Measurements from ENCODE around the gene MORN5.

DNA sequence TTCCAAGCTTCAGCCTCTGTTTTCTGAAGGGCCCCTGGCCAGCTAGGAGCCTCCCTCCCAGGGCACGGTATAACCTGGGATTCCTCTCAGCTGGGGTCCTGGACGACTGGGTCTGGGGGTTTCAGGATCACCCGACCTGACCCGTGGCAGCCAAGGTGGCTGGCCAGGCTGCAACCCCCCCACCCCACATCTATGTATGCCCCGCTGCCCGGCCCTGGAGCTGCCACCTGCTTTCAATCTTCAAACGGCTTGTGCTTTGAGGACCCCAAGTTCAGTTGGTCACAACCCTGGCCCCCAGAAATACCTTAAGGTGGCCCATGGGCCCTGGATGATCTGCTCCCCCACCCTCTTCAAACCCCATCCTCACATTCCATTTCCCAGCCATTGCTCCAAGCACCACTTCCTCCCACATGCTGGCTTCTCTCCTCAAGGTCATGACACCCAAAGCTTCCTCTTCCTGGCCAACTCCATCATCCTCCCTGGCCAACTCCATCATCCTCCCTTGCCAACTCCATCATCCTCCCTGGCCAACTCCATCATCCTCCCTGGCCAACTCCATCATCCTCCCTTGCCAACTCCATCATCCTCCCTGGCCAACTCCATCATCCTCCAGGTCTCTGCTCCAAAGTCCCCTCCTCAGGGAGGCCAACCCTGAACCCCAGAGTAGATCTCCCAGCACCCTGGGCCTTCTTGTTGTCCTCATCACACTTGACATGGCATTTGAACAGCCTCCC, 49.4 kb upstream of the MORN5 start:
- TF ChIP-seq, protein P1, sequence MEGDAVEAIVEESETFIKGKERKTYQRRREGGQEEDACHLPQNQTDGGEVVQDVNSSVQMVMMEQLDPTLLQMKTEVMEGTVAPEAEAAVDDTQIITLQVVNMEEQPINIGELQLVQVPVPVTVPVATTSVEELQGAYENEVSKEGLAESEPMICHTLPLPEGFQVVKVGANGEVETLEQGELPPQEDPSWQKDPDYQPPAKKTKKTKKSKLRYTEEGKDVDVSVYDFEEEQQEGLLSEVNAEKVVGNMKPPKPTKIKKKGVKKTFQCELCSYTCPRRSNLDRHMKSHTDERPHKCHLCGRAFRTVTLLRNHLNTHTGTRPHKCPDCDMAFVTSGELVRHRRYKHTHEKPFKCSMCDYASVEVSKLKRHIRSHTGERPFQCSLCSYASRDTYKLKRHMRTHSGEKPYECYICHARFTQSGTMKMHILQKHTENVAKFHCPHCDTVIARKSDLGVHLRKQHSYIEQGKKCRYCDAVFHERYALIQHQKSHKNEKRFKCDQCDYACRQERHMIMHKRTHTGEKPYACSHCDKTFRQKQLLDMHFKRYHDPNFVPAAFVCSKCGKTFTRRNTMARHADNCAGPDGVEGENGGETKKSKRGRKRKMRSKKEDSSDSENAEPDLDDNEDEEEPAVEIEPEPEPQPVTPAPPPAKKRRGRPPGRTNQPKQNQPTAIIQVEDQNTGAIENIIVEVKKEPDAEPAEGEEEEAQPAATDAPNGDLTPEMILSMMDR (IDR thresholded peaks at IDR 0.05), result no peak
- TF ChIP-seq EZH2 (IDR thresholded peaks at IDR 0.05; ENCODE audit: borderline replicate concordance, insufficient read depth, low read depth, low read length, poor library complexity, severe bottlenecking), result no peak
